Stimulated activated CD8-positive, alpha-beta memory T cell treated with anti-CD3 and anti-CD28 coated beads, Interleukin-7, amount 100 ng/mL, for 4 hours (primary cell): ENCODE data around the gene RPL32.
"Not testable (repeated sequence)": the region's sequence is repeated elsewhere in the genome, so short reads cannot be mapped to it uniquely, and the experiment has no call there.

Experiments
- DNase-seq, 2 donors: peaks; one replicate each; pipeline ENCODE4 v3.0.0-alpha.2; 2020; ENCODE audit warnings: low read depth in 2 of 2

RPL32 gene

DNA sequence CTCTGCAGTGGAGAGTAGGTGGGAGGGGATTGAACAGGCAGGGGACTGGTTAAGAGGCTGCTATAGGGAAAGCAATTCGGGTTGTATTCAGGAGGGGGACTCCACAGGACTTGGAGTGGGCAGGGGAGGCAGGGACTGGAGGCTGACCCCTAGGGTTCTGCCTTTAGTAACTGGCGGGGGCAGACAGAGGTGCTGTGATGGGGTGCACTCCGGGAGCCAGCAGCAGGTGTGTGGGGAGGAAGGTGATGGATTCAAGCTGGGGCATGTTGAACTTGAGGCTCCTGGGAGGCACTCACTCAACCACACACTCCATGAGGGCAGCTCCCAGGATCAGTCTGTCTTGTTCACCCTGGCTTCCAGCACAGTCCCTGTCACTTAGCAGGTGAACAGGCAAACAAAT lies 32.4 kb downstream of the RPL32 start:
- DNase-seq, result no peak

GRCh38 chr3:12808587-12808986 lies 32.8 kb downstream of the RPL32 start:
- DNase-seq, result no peak

- no peak for DNase-seq
Measured at GRCh38 chr3:12807601-12808359, 33.6 kb downstream of the RPL32 start.

DNA sequence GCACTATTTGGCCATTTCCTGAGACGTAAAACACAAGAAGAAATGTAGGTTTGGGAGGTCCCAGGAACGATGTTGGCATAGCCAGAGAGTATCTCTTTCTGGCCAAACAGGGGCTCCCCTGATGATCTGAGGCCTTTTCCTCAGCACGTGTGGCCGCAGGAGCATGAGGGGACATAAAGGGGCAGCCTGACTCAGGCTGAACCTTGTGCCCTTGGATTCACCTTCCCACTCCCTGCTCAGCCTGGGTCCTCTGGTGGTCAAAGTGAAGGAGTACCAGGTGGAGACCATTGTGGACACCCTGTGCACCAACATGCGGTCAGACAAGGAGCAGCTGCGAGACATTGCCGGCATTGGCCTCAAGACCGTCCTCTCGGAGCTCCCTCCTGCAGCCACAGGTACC lies 34.3 kb downstream of the RPL32 start:
- DNase-seq, result no peak

DNA sequence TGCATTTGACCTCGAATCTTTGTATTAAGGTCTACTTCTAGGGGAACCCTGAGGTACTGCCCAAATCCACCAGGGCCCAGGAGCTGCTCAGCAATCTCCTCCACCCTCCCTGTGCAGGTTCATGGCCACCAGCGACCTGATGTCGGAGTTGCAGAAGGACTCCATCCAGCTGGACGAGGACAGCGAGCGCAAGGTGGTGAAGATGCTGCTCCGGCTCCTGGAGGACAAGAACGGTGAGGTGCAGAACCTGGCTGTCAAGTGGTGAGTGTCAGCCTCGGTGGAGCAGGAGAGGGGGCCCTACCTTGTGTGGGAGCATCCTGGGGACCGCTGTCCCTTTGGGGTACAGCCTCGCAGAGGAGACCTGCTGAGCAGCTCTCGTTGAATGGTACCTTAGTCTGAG lies 38.0 kb downstream of the RPL32 start:
- DNase-seq, result no peak

DNA sequence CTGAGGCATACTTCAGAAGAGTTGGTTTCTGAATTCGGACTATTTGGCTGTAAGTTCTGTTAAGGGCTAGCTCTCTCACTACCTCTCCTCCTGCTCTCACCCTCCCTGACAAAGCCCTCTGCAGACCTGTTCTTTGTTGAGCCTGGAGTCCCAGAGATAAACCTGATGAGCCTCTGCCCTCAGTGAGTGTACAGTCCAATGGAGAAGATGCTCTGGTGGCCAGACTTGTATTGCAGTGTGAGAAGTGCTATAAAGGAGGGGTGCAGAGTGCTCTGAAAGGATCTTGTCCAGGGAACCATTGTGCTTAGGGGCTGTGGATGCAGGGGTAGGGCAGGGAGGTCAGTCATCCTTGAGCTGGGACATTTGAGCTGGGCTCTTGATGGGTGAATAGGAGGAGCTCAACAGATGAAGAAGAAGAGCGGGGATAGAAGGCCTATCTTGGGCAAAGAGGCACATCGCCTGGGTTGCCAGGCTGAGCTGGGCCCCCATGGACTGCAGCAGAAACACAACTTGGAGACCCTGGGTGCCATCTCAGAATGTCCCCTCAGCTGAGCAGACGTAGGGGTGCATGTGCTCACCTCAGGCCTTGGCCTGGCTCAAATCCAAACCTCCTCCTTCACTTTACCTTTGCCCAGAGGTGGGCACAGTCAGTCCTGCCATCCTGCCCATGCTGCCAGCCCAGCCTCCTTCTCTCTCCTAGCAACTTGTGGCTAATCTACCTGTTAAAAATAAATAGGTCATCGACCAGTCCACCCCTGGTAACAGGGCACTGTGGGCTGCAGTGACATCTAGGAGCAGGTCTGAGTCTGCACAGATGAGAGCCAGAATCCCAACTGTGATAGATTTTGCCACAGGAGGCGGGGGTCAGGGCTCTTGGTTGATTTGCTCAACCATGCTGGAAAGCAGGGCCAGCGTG lies 41.6 kb downstream of the RPL32 start:
- DNase-seq, result no peak

GRCh38 chr3:12798559-12799179 lies 42.7 kb downstream of the RPL32 start:
- no peak for DNase-seq

DNA sequence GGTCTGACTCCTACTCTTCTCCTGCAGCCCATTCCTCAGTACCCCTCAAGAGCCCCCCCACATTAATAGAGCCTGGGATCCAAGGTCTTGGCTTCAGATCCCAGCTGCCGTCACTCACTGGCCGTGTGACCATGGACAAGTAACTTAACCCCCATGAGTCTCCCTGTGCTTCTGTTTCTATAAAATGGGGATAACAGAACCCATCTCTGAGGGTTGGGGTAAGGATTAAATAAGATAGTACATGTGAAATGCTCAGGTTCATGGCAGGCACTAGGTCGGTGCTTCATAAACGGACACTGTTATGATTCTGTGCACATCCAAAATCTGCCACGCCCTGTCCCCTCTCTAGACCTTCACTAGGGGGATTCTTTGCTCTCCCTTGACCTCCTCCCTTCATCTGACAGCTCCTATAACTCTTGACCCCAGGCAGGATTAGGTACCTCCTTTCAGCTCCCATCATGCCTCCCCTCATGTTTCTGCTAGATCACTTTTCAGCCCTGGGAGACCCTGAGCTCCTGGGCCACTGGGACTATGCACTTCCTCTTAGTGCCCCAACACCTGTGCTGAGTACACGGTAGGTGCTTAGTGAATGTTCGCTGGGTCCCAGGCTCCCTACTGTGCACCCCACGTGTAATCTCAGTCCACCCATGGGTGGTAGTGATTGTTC lies 43.3 kb downstream of the RPL32 start:
- no peak for DNase-seq

DNA sequence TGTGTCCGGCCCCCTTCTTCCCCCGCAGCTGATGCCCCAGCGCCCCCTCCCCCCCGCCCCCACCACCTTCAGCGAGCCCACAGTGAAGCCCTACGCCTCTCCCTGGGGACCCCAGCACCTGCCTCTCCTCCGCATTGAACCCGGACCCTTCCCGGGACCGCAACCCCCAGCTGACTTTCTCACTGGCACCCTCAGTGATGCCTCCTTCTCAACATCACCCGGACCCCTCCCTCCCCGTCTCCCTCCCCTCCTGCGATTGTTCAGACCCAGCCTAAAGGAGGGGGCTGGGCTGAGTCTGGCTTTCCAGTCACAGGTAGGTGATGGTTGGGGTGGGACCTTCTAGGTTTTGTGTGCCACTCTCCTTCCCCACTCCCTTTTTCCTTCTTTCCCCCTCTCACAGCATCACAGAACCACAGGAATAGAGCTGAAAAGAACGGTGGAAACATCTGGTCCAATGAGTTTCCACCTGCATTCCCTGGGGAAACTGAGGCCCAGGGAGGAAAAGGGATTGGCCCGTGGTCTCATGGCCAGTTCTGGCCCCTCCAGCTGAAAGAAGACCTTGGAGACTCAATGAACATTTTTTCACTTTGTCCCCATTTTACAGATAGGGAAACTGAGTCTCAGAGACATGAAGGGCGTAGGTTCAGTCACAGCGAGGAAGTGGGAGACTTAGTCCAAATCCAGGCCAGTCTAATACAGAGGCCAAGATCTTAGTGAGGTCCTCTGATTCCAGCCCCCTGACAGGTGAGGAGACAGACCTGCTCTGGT lies 44.1 kb downstream of the RPL32 start:
- DNase-seq, result no peak

DNA sequence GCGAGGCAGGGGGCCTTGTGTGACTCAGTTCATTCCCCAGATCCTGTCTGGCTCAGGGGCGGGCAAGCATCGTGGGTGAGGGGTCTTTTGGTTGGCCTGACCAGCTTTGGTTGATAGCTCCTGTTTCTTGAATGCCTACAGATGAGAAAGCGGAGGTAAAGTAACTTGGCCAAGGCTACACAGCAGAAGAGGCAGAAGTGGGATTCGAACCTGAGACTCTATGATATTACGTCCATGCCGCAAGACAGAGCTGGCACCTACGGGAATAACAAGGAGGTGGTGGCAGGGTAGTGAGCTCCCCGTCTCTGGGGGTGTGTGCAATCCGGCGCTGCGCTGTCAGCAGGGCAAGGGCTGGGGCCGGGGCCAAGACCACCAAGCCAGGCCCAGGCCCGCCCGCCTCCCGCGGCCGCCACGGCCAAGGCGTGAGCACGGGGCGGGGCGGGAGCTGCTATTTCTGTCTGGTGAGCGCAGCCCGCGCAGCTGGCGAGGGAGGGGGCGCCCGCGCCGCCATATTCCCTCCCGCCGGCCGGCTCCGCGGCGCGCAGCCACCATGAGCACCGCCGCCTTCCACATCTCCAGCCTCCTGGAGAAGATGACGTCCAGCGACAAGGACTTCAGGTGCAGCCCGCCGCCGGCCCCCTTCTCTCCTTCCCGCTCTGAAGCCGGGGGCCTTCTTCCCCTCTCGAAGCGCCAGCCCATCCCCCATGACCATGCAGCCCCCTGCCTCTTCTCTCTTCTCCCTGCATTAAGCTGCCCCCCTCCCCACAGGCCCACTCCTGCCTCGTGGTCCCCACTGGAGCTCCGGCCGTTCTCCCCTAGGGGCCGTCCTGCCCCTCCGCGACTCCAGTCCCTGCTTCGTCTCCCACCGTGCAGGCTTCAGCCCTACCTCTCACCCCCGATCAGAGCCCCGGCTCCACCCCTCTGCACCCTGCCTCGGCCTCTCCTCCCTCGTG lies 44.9 kb downstream of the RPL32 start, which contains the start of gene CAND2:
TSS of gene CAND2 (plus strand) at position 510 of the 953 bp plus-strand sequence. CDS start at position 551, 41 bp downstream.
- peak in 1 of 2 donors; percentile 29 for DNase-seq

- DNase-seq, result no peak
Measured at GRCh38 chr3:12793701-12794100, 47.7 kb downstream of the RPL32 start.

DNA sequence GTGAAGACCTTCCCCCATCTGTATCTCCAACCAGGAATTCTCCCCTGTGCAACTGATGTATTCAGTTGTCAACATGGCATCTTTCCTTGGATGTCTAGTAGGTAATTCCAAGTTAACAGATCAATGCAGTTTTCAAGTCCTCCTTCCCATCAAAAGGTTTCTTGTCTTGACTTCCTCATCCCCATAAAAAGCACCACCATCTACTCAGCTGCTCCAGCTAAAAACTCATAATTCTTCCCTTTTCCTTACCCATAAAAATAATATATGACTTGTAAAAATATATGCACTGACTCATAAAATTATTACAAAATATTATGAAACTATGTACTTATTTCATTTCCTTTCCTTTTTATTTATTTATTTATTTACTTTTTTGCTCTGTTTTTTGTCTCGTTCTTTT lies 49.9 kb downstream of the RPL32 start:
- no peak for DNase-seq

DNA sequence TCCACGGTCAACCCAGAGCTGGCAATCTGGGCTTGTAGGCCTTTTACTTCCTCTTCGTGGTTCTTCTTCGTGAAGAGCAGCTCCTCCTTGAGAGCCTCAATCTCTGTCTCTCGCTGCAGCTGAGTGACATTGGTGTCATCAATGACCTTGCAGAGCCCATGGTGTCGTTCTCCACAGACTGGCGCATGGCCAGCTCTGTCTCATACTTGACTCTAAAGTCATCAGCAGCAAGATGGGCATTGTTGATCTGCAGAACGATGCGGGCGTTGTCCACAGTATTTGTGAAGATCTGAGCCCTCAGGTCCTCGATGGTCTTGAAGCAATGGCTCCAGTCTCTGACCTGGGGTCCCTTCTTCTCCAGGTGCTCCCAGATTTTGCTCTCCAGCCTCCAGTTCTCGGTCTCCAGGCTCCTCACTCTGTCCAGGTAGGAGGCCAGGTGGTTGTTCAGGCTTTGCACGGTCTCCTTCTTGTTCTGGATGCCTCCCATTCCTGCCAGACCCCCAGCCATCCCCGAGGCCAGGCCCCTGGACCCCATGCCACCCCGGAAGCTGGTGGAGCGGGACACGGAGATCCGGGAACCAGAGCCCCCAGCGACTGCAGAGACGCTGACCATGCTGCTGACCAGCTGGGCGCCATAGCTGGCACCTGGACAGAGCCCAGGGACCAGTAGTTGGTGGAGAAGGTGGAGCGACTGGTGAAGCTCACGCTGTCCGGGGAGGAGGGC lies 53.2 kb downstream of the RPL32 start:
- not testable (repeated sequence) for DNase-seq

DNA sequence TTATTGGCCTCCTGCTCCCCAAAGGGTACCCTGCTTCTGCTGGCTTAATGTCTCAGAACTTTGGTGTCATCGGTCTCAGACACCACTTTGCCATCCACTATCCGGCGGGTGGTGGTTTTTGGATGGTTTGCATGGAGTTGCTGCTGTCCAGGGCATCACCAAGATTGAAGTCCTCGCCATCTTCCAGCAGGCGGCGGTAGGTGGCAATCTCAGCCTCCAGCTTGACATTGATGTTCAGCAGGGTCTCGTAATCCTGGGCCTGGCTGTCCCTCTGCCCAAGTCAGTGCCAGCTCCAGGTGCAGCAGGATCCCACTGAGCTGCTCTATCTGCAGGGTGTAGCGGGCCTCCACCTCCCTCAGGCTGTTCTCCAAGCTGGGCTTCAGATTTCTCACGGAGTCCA lies 54.0 kb downstream of the RPL32 start:
- peak; percentile 21 to 46 for DNase-seq

- no peak for DNase-seq
Measured at GRCh38 chr3:12785096-12785495, 56.3 kb downstream of the RPL32 start.
